Measurements from ENCODE around the gene ZBTB7C. TPM values are rescaled to one million over a fixed set of nuclear protein-coding genes. Genes with fewer than 3 reads are reported as not detected.
A peak's percentile ranks its signal among the peaks of the same experiment; 100 is the strongest.

Gene ZBTB7C
- total RNA-seq, 3 donors from 2014 or later = 0.05 to 0.29 TPM; not detected in 1

DNA sequence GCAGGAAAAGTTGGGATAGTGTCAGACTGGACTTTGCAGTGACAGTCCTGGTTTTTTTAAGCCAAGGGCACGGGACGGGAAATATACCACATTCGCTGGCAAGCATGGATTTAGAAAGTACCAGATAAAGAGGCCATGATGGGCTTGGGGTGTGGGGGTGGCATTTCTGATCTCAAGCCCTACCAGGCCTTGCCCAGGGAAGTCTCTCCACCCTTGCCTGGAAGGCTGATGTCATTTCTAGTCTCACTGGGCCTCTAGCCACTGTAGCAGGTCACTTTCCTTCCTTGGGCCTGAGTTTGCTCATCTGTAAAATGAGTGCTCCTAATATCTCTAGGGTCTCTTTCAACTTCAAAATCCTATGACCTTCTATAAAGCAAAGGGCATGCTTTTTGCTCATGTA lies 1.8 kb downstream of the ZBTB7C start:
- no peaks in the 10 kb centered on the region for H3K36me3 Mint-ChIP-seq (ENCODE audit: insufficient read depth)
- H3K4me3 Mint-ChIP-seq = peak overlapping the region; percentile 75
- ATAC-seq (no peak), DNase-seq (no peak)
- no peaks in the 10 kb centered on the region for H3K9me3 Mint-ChIP-seq
- H3K4me1 Mint-ChIP-seq (ENCODE audit: low read depth) = peaks cover 10% of the 10 kb centered on the region
- H3K27me3 Mint-ChIP-seq (ENCODE audit: low read depth) = peaks cover 68% of the 10 kb centered on the region

DNA sequence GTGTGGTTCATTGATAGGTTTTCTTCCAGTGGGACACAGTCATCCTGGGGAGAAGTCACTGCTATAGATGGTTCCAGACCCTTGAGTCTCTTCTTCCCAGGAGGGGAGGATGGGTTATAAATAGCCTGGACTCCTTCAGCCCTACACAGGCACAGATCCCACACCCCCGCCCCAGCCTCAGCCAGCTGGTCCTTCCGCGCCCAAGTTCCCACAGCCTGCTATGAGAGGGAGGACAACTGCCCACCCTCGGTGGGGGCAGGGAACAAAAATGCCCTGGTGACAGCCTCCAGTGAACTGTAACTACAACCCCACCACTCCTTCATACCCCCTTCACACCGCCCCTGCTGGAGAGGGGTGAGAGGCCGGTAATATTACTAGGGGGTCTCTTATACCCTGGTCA lies 3.2 kb downstream of the ZBTB7C start:
- peaks cover 10% of the 10 kb centered on the region for H3K4me1 Mint-ChIP-seq (ENCODE audit: low read depth)
- H3K27me3 Mint-ChIP-seq (ENCODE audit: low read depth) = peaks cover 62% of the 10 kb centered on the region

DNA sequence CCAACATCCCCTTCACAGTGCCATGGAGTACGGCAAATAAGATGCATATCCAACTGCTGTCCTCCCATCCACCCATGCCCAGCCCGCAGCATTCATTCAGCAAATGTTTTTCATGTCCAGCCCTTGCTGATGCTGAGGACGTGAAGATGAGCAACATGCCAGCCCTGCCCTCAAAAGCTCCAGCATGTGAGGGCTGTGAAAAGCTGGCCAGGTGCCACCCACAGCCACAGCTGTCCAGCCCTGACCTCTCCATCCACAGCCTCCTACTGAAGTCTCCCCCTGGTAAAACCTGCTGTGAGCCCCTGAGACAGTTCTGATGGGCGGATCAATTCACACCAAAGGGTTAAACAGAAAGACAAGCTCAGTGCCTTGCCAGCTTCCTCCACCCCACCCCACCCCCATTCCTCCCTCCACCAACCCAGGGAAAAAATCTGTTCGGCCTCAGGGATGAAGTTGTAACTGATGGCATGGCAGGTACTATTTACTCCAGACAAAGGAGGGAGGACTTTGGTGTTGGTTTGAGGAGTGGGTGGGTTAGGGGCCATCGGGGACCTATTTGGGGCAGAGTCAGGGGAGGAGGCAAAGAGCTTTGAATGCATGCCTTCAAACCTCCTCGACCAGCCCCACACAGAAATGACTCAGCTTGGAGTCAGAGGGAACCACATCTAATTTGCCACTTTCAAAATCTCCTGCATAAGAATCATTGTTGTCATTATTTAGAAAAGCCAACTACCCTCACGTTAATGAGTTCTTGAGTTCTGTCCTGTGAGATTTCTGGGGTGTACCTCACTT lies 4.3 kb downstream of the ZBTB7C start:
- peaks cover 7% of the 10 kb centered on the region for H3K4me1 Mint-ChIP-seq (ENCODE audit: low read depth)
- no peak for ATAC-seq
- H3K36me3 Mint-ChIP-seq (ENCODE audit: insufficient read depth) = no peaks in the 10 kb centered on the region
- DNase-seq = no peak
- no peak overlapping the region for H3K4me3 Mint-ChIP-seq
- peaks cover 55% of the 10 kb centered on the region for H3K27me3 Mint-ChIP-seq (ENCODE audit: low read depth)
- no peaks in the 10 kb centered on the region for H3K9me3 Mint-ChIP-seq

More for the DNA sequence above, 3.2 kb downstream of the ZBTB7C start:
- no peak for ATAC-seq
- Mint-ChIP-seq H3K4me3 (no peak overlapping the region), H3K36me3 (ENCODE audit: insufficient read depth) (no peaks in the 10 kb centered on the region), H3K9me3 (no peaks in the 10 kb centered on the region)
- DNase-seq = no peak

DNA sequence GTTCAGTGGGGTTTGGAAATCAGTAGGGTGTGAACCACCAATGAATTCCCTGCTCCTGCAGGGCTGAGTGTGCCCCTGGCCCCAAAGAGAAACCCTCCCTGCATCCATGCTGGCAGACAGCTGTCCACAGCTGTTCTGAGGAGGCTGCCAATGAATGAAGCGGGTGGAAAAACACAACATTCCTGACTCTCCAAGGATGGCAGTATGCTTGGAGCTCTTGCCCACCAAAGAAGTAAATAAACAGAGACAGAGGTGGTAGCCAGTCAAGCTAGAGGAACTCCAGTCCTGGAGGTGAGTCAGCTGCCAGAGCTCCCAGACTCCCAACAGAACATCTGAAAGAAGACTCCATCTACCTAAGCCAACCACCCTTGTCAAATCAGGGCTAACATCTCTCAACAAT lies 6.2 kb downstream of the ZBTB7C start:
- DNase-seq = no peak
- Mint-ChIP-seq H3K4me3 (no peak overlapping the region), H3K36me3 (ENCODE audit: insufficient read depth) (no peaks in the 10 kb centered on the region), H3K4me1 (ENCODE audit: low read depth) (peaks cover 11% of the 10 kb centered on the region), H3K27me3 (ENCODE audit: low read depth) (peaks cover 53% of the 10 kb centered on the region), H3K9me3 (no peaks in the 10 kb centered on the region)
- ATAC-seq = no peak

DNA sequence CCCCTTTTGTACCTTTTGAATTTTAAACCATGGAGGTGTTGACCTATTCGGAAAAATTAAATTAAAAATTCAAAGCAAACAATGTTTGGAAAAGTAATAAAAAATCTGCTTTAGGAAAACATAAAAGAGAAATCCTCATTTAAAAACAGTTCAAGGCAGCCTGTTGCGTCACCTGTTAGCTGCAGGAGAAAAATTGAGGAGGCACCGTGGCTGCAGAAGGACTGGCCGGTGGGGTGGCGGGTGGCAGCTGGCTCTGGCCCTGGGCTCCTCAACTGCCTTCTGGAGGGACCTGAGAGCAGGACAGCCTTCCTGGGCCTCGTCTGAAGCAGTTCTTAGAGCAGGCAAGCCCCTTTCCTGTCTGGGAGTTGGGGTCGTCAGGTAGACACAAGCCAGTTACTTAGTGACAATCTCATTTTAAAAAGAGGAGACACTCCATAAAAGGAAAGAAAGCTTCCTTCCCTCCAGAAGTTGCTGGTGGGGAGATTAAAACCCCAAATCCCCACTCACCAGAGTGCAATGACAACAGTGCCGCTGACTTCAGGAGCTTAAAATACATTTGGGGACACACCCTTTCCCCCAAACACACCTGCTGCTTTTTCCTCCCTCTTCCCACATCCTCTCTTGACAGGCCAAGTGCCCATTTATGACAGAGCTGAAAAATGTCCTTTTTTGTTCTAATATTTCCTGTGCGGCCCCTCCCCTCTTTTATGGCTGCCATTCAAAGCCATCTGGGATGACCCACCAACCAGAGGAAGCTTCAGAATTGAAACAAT lies 9.7 kb downstream of the ZBTB7C start:
- Mint-ChIP-seq H3K4me1 (ENCODE audit: low read depth) (peaks cover 10% of the 10 kb centered on the region), H3K36me3 (ENCODE audit: insufficient read depth) (no peaks in the 10 kb centered on the region), H3K4me3 (no peak overlapping the region), H3K9me3 (no peaks in the 10 kb centered on the region), H3K27me3 (ENCODE audit: low read depth) (peaks cover 50% of the 10 kb centered on the region)
- DNase-seq (no peak), ATAC-seq (no peak)

DNA sequence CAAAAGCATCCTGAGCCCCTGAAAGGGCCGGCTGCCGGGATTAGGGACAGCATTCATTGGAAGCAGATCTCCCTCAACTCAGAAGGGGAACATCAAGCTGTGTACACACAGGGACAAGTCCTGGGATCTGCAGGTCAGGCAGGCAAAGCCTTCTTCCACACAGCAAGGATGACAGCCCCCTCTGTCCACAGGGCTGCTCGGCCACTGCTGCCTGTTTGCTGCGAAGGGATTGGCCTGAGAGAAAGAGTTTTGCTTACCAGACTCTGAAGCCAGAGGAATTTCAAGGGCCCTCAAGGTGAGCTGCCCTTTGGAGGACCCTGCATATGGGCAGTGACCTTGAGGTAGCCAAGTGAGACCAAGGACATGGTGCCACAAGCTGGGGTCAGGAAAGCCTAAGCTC lies 11.1 kb downstream of the ZBTB7C start:
- Mint-ChIP-seq H3K27me3 (ENCODE audit: low read depth) (peaks cover 50% of the 10 kb centered on the region), H3K4me3 (no peak overlapping the region), H3K36me3 (ENCODE audit: insufficient read depth) (no peaks in the 10 kb centered on the region), H3K4me1 (ENCODE audit: low read depth) (peaks cover 10% of the 10 kb centered on the region), H3K9me3 (no peaks in the 10 kb centered on the region)
- no peak for ATAC-seq
- no peak for DNase-seq

DNA sequence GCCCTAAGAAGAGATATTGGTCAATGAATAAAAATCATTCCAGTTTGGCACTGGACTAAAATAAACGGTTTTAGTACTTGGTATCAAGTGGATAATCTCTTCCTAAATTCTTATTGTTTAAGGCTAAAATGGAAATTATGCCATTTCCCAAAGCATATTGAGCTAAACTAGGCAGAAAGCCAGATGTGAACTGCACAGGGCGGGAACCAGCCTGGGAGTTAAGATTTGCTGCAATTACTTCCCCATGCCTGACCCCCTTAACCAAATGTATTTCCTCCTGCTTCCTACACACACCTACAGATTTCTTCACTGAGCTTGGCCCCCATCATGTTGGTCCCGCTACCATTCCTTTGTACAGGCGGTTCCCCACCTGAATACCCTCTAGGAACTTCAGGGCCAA lies 12.2 kb downstream of the ZBTB7C start:
- peaks cover 50% of the 10 kb centered on the region for H3K27me3 Mint-ChIP-seq (ENCODE audit: low read depth)
- H3K4me3 Mint-ChIP-seq = no peak overlapping the region
- no peak for ATAC-seq
- H3K9me3 Mint-ChIP-seq = no peaks in the 10 kb centered on the region
- no peak for DNase-seq
- H3K4me1 Mint-ChIP-seq (ENCODE audit: low read depth) = peaks cover 10% of the 10 kb centered on the region
- no peaks in the 10 kb centered on the region for H3K36me3 Mint-ChIP-seq (ENCODE audit: insufficient read depth)

DNA sequence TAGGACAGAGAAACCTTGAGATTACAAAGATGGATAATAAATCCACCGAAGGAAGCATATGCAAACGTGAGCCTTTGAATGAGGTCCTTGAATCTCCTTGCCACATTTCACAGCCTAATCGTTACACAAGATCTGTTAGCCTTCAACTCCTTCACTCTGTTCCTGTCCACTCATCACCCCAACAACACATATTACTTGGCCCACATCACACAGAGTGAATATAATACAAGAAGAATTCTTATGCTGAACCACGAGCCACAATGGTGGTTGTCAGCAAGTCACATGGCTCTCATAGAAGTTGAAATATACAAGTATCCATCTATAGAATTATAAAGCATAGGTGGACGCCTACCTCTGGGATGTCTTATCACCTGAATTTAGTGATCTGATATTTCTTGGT lies 12.6 kb downstream of the ZBTB7C start:
- Mint-ChIP-seq H3K27me3 (ENCODE audit: low read depth) (peaks cover 51% of the 10 kb centered on the region), H3K4me1 (ENCODE audit: low read depth) (peaks cover 10% of the 10 kb centered on the region), H3K36me3 (ENCODE audit: insufficient read depth) (no peaks in the 10 kb centered on the region), H3K9me3 (no peaks in the 10 kb centered on the region), H3K4me3 (no peak overlapping the region)
- DNase-seq (no peak), ATAC-seq (no peak)

DNA sequence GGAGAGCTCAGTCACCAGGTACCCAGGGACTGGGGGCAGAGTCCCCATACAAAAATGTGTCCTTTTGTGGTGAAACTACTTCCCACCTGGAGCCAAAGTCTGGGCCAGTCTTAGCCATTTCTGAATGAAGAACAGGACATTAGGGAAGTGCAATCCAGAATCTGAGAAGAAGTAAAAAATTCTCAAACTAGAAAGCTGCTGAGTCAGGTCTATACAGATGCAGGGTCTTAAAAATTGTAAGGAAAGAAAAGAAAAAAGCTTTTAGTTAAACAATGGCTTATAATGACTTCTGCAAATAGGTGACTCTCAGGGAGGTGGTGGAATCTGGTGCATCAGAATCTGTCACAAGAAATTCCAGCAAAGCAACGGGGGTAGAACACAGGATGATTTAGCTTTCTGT lies 13.5 kb downstream of the ZBTB7C start:
- Mint-ChIP-seq H3K36me3 (ENCODE audit: insufficient read depth) (no peaks in the 10 kb centered on the region), H3K4me3 (no peak overlapping the region), H3K27me3 (ENCODE audit: low read depth) (peaks cover 59% of the 10 kb centered on the region), H3K4me1 (ENCODE audit: low read depth) (peaks cover 10% of the 10 kb centered on the region), H3K9me3 (no peaks in the 10 kb centered on the region)
- no peak for ATAC-seq
- DNase-seq = no peak

DNA sequence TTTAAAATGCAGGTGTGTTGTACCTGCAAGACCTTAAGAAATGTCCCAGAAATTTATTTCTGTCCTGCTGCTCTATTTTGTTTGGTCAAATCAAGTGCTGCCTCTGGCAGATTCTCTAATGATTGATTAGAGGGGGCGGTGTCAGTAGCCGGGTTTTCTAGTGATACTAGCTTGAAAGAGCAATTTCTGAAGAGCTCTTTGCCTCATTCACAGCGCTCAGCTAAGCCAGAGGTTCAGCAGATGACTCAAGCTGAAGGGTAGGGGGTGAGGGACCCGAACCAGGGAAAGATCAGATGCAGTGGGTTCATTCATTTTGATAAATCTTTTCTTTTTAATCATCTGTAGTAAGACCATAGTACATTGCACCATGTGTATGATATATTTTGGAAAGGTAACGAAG lies 15.0 kb downstream of the ZBTB7C start:
- DNase-seq = no peak
- Mint-ChIP-seq H3K9me3 (no peaks in the 10 kb centered on the region), H3K27me3 (ENCODE audit: low read depth) (peaks cover 69% of the 10 kb centered on the region), H3K4me3 (no peak overlapping the region), H3K36me3 (ENCODE audit: insufficient read depth) (no peaks in the 10 kb centered on the region), H3K4me1 (ENCODE audit: low read depth) (peaks cover 3% of the 10 kb centered on the region)
- ATAC-seq = no peak

DNA sequence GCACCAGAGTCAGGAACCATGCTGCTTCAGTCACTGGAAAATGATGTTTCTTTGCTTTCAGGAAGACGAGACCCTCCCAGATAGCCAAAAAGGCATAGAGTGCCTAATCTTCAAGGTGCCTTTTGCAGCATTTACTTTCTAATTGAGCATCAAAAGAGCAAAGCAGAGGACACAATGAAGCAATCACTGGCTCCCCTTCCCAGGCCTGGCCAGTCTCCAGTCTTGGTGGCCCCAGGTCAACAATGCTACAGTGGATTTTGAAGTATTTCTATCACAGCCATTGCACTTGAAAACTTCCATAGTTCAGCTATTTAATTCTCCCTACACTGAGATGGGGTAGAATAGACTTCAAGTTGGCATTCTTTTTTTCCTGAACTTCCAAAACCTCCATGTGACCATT lies 15.4 kb downstream of the ZBTB7C start:
- no peak for DNase-seq
- peaks cover under 1% of the 10 kb centered on the region for H3K4me1 Mint-ChIP-seq (ENCODE audit: low read depth)
- H3K27me3 Mint-ChIP-seq (ENCODE audit: low read depth) = peaks cover 69% of the 10 kb centered on the region
- no peaks in the 10 kb centered on the region for H3K9me3 Mint-ChIP-seq
- H3K36me3 Mint-ChIP-seq (ENCODE audit: insufficient read depth) = no peaks in the 10 kb centered on the region
- no peak for ATAC-seq
- no peak overlapping the region for H3K4me3 Mint-ChIP-seq

DNA sequence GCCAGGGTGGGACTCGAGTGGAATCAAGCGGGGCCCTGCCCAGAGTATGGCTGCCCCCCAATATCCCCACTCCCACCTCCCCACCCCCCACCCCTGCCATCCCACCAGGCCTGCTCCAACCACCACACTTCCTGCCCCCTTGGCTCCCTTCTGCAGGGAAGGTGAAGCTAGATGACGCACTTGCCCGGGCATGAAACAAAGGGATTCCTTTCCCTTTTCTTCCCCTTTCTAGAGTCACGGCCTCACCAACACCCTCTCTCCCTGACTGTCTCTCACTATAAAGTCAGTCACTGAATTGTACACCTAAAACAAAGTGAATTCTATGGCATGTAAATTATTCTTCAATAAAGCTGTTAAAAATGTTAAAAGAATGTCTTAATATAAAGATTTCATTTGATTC lies 16.0 kb downstream of the ZBTB7C start:
- Mint-ChIP-seq H3K36me3 (ENCODE audit: insufficient read depth) (no peaks in the 10 kb centered on the region), H3K27me3 (ENCODE audit: low read depth) (peaks cover 67% of the 10 kb centered on the region), H3K4me1 (ENCODE audit: low read depth) (no peaks in the 10 kb centered on the region), H3K9me3 (no peaks in the 10 kb centered on the region), H3K4me3 (no peak overlapping the region)
- DNase-seq (no peak), ATAC-seq (no peak)

DNA sequence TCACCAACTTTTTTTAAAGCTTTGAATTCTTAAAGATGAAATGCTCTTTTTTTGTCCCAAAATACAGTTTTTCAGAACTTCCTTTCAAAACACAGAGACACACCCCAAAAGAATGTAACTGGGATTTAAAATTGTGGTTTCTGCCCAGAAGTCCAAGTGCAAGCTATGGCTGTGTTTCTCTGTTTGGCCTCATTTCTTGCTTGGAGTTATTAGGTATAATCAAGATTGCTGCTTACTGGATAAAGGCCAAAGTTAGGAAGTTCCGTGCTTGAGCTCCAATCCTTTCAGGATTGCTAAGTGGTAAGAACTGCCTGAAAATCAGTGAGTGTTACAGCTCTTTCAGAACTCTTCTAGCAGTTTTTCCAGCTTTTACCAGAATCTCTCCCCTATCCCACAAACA lies 16.9 kb downstream of the ZBTB7C start:
- ATAC-seq = no peak
- DNase-seq = no peak
- H3K27me3 Mint-ChIP-seq (ENCODE audit: low read depth) = peaks cover 65% of the 10 kb centered on the region
- H3K36me3 Mint-ChIP-seq (ENCODE audit: insufficient read depth) = no peaks in the 10 kb centered on the region
- H3K4me1 Mint-ChIP-seq (ENCODE audit: low read depth) = no peaks in the 10 kb centered on the region
- no peaks in the 10 kb centered on the region for H3K9me3 Mint-ChIP-seq
- no peak overlapping the region for H3K4me3 Mint-ChIP-seq

DNA sequence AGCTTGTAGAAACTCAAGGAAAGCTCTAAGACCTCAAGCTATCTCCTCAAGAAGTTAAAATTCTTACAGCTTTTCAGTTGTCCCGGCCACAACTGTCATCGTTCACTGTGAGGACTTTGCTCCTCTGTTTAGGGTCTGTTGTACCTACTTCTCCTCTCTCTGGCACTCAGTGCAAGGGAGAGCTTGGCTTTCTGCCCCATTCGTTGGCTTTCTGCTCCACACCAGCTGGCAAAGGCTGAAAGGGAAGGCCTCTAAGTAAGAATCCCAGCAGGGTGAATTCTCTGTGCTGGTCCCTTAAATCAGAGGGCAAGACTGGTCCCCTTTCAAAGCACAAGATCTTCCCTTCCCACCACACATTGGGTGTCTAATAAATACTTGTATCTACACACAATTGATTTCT lies 17.3 kb downstream of the ZBTB7C start:
- Mint-ChIP-seq H3K36me3 (ENCODE audit: insufficient read depth) (no peaks in the 10 kb centered on the region), H3K4me1 (ENCODE audit: low read depth) (no peaks in the 10 kb centered on the region), H3K4me3 (no peak overlapping the region), H3K9me3 (no peaks in the 10 kb centered on the region), H3K27me3 (ENCODE audit: low read depth) (peaks cover 65% of the 10 kb centered on the region)
- DNase-seq (no peak), ATAC-seq (no peak)

DNA sequence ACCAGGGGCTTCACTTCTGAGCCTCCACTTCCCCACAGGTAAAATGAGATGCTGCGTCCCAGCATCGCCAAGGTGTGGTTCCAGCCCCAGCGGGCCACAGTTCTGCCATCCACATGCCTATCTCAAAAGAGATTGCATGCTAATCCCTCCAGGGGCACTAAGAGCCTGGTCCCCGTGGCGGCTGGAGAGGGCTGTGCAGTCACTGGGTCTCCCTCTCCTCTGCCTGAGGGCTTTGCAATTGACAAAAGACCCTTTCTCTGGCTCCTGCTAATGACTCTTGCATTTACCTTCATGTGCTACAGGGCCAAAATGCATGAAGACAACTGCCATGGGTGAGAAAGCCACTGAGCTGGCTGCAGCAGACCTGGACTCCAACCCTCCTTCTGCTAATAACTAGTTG lies 18.5 kb downstream of the ZBTB7C start:
- Mint-ChIP-seq H3K27me3 (ENCODE audit: low read depth) (peaks cover 67% of the 10 kb centered on the region), H3K36me3 (ENCODE audit: insufficient read depth) (no peaks in the 10 kb centered on the region), H3K4me3 (no peak overlapping the region), H3K9me3 (no peaks in the 10 kb centered on the region), H3K4me1 (ENCODE audit: low read depth) (no peaks in the 10 kb centered on the region)
- DNase-seq (no peak), ATAC-seq (no peak)
